T-helper 2 cell treated with Interferon-gamma antibody and Interleukin-4, amounts not matched to agents 100 ng/mL and 5 ng/mL, for 36 hours (primary cell): ENCODE results near the gene PAX8. TPM values are rescaled to one million over a fixed set of nuclear protein-coding genes. Genes with fewer than 3 reads are reported as not detected.

ENCODE experiments used
- intact Hi-C: fragments of 100-400 bp; cut with micrococcal nuclease; formaldehyde crosslinking; loops from one replicate; pipeline ENCODE4 v1.15.1; 2023
- total RNA-seq: library from RNA; stranded (reverse); gene quantifications from 2 replicates; pipeline ENCODE4 v1.2.3, GENCODE V29; 2022

Gene PAX8
- total RNA-seq, 1 donor from 2014 or later = 0.45 TPM

DNA sequence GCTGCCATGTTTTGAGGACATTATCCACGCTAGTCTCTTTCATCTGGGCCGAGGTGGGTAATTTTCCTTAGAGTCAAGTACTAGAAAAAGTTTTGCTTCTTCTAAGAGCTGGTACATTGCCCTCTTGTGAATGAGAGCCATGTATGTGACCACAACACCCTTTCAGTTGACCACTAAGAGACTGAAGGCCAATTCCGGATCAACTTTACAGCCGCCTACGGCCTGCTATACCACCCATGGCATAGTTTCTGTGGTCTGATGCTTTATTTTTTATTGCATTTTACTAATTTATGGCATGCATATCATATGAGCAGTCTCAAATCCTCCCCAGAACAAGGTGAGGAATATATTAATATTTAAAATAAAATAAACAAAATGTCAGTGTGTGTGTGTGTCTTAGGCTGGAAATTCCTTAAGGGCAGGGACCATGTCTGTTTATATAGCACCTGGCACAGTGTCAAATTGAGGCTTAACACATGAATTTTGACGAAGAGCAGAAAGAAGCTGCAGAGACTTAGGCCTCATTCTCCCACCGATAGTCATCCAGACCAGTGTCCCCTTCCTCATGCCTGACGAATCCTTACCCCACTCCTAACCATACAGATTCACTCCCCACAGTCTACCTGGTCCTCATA, 69.6 kb downstream of the PAX8 start:
- intact Hi-C loops = no loop called here

DNA sequence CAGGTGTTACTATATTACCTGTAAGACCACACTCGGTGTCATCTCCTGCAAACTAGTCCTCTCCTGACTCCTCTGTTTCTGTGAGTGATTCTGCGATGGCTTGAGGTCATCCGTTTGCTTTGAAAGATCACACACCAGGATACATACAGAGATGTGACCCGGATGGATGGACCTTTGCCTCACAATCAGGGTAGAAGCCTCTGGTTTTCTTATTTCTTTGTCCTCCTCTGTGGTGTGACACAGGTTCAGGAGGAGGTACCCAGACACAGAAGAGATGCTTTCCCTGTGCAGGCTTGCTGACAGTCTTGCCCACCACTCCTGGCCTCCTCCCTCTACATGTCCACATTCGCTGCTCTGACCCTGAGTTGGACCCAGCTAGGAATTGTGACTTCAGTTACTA, 70.3 kb downstream of the PAX8 start:
- intact Hi-C loops = no loop called here

DNA sequence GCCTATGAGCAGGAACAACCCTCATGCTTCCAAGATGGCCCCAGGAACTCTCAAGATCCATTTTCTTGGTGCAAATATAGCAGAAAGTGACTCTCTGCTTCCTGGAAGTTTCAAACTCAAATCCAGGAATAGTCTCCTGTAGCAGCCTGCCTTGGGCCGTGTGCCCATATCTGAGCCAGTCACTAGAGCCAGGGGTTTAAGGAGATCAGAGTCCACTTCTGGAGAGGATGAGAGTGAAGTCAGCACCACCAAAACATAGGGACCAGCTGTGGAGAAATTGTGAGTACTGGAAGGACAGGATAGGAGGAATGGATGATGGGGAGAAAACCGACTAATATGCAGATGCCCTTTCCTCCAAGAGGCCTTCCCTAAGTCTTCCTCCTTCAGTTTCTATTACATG, 71.7 kb downstream of the PAX8 start:
- intact Hi-C loops = no loop called here

DNA sequence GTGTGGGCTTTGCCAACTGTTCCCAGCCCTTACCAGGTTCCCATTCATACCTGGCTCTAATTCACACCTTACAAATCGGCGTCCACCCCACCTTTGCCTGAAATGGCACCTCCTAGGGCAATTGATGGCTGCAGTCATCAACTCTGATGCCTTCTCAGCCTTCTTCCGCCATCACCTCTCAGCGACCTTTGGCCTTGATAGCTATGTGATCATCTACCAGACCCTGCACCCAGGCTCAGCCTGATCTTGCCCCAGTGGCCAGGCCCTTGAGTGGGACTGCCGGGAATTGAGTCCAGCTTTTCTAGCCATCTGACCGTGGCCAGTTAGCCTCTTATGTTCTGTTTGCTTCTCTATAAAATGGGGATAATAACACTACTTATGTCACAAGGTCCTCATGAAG, 72.5 kb downstream of the PAX8 start:
- intact Hi-C loops = no loop called here

DNA sequence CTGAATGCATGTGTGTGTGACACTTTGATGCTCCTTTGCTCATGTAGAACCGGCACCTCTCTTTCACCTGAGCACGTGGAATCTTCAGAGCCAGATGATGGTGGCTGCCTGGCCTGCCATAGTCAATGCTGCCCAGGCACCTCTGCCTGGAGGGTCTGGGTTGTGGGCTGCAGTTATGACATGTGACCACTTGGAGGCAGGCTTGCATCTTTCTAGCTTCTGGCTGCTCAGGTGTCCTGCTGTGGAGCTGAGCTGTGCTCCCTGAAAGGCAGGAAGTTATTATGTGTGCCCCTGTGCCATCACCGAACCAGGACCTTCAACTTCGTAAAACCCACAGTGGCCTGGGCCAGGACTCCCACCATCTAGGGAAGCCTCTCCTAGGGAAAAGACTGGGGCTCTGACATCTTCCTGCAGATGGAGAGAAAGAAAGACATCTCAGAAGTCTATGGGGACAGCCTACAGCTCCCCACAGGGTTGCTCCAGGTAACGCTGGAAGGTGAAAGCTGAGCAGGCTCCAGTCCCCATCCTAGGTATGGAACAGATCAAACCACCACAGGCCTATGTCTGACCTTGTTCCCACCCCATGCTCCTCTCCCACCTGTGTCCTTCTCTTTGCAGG, 74.7 kb downstream of the PAX8 start:
- intact Hi-C loops = loop anchor here (1.0 to 5.0 kb wide), 2 partner anchors 166 to 188 kb away; no protein-coding TSS in a partner anchor

DNA sequence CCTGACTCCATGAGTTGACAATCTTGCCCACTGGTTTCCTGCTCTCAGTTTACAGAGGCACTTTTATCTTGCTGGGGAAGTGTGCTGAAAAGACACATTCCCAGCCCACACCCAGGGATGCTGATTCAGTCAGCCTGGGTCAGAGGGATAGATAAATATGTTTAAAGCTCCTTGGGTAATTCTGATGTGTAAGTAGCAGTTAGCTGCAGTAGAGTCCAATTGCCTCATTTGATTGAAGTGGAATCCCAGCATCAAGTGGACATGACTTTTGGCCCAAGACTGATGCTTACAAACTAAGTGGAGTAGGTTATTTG, 75.5 kb downstream of the PAX8 start:
- intact Hi-C loops = loop anchor here (5.0 kb wide), 1 partner anchor 189 kb away; no protein-coding TSS in a partner anchor

DNA sequence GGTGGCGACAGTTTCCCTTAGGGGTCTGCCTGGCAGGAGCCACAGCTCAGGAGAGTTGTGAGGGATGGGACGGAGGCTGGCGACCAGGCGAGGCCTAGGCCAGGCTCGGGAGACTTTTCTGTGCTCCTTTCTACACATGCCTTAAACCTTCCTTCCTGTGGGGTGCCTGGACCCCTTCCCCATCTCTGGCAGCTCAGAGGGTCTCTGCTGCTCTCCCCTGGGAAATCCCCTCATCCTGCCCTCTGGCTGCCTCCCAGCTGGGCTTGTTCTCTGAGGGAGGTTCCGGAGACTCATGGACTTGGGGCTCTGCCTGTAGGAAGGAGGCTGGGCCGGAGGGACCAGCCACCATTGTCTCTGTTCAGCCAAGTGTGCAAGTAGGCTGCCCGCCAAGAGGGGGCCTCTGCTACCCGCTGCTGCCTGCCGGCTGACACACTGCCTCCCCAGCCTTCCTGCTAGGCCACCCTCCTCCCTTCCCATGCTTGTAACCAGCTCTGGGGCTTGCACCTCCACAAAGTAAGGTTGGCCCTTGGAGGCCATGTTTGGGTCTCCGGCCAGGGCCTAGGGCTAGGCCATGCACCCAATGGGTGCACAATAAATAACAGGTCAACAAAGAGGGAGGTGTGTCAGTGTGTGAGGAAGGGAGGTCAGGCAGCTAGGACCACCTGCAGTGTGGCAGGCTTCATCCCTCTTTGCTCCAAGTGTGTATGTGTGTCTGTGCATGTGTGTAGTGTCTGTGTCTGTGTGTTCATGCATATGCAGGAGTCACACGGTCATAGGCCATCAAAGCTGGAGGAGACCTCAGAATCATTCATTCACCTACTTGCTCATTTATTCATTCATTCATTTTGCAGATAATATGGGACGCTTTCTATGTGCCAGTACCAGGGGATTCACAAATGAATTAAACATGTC, 76.2 kb downstream of the PAX8 start:
- intact Hi-C loops = loop anchor here (5.0 kb wide), 1 partner anchor 190 kb away; no protein-coding TSS in a partner anchor

DNA sequence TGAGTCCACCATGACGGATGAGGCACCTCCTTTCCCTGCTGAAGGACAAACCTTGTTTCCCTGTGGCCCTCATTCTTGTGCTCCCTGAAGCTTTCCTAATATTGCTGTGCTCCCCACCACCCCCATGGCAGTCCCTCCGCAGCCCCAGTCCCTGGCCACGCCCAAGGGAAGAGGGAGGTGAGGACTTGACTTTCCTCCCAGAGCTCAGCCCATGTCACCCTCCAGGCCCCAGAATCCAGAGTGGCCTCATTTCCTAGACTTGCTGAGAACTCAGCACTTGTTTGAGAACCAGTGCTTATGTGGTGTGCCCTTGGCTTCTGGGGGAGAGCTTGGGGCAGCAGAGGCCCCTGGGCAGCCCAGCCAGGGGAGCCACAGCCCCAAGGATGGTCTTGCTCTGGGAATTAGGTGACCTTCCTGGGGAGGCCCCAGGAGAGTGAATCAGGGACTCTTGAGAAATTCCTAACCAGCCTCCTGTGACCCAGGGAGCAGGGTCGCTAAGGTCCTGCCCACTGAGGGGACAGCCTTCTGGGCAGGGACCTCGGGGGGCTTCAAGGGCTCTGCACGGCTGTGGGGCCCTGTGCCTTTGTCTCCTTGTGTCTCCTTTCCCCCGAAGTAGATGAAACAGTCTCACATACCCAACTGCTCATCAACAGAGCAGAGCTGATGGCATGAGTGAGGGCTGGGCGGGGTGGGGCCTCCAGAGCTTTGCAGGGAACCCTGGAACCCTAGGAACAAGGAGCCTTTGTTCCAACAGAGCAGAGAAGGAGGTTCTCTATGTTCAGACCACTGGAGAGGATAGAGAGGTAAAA, 77.0 kb downstream of the PAX8 start:
- intact Hi-C loops = loop anchor here (5.0 kb wide), 1 partner anchor 191 kb away; no protein-coding TSS in a partner anchor

DNA sequence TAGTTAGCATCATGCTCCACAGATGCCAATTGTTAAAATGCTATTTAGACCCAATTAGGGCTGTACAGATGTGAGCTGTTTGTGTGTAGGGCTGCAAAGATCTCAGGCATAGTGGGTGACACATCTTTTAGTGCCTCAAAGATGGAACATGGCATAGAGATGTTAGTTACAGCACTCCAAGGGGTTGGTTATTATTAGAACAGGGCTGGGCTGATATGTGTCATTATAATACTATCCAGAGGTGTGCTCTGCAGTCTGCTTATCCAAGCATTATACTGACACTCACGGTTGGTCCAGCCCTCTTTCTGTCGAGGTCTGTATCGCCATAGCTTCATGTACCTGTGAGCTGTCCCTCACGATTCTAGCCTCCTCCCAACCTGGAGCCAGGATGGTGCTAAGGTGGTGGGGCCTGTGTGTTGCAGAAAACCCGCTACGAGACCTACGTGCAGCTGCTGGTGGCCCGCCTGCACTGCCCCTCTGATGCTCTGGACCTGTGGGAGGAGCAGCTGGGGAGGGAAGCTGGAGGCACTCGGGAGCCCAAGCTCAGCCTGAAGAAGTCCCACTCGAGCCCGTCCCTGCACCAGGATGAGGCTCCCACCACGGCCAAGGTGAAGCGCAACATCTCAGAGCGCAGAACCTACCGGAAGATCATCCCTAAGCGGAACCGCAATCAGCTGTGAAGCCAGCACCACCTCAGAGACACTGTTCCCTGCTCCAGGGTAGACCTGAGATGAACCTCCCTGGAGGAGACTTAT, 77.8 kb downstream of the PAX8 start:
- intact Hi-C loops = loop anchor here (5.0 kb wide), 1 partner anchor 191 kb away; no protein-coding TSS in a partner anchor

DNA sequence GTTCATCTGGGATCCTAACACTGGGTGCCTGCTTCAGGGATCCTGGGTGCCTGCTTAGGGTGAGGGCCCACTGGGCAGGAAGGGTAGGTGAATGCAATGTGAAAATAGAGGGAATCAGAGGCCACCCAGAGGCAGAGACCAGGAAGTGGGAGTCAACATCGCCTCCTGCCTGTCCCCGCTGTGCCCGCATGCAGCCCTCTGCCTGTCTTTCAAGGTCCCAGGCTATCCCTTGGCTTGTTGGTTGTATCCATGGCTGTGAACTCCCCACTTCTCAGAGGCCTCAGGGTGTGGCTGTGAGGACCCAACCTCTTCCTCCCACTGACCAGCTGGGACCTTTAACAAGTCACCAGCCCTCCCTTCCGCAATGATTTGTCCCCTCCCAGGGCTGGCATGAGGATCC, 78.5 kb downstream of the PAX8 start:
- intact Hi-C loops = loop anchor here (5.0 kb wide), 1 partner anchor 192 kb away; no protein-coding TSS in a partner anchor

DNA sequence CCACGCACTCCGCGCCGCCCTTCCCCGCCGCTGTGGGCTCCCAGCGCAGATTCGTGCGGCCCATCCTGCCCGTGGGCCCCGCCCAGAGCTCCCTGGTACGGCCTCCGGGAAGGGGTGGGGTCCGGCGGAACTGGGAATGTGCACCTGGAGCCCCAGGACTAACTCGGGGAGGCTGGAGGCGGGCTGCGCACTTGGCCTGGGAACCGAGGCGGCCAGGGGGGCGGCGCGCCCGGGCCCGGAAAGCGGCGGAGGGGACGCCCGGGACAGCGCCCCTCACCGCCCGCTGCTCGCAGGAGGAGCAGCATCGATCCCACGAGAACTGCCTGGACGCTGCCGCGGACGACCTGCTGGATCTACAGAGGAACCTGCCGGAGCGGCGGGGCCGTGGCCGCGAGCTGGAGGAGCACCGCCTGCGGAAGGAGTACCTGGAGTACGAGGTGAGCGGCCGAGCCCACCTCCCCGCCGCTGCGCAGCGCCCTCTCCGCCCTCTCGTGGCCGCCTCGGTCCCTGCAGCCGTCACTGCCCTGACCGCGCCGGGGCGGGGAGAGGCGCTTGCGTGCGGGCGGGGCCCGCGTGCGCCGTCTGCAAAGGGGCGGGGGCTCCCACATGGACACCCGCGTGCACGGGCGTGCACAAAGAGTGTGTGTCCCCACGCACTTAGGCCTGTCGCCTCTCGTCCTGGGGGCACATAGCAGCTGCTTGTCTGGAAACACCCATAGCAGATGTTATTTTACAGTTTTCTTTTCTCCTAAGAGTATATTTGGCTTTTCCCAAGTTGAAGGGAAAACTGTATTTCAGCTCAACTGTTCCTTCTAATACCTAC, 79.7 kb downstream of the PAX8 start:
- intact Hi-C loops = loop anchor here (1.0 to 2.0 kb wide), 4 partner anchors 36 to 119 kb away; no protein-coding TSS in a partner anchor

DNA sequence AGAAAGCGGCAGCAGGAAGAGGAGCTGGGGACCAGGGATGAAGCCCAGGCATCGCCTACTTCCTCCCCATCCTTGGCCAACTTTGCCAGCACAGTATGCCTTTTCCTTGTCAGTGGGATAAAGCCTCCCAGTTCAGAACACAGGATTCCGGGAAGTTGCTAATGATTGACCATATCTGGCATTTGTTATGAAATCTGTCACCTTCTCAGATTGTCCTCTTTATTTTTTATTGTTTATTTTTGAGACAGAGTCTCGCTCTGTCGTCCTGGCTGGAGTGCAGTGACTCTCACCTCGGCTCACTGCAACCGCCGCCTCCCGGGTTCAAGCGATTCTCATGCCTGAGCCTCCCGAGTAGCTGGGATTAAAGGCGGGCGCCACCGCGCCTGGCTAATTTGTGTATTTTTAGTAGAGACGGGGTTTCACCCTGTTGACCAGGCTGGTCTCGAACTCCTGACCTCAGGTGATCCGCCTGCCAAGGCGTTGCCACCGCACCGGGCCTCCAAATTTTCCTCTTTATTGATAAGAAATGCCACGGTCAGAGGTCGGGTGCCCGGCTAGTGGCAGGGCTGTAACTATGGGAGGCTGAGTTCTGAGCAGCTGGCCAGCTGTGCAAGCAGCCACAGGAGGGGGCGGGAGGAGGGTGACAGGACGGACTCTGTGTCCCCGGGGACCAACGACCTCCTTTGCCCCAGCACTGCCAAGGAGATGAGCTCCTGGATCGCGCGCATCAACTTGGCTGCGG, 80.5 kb downstream of the PAX8 start:
- intact Hi-C loops = loop anchor here (2.0 kb wide), 1 partner anchor 113 kb away; no protein-coding TSS in a partner anchor

DNA sequence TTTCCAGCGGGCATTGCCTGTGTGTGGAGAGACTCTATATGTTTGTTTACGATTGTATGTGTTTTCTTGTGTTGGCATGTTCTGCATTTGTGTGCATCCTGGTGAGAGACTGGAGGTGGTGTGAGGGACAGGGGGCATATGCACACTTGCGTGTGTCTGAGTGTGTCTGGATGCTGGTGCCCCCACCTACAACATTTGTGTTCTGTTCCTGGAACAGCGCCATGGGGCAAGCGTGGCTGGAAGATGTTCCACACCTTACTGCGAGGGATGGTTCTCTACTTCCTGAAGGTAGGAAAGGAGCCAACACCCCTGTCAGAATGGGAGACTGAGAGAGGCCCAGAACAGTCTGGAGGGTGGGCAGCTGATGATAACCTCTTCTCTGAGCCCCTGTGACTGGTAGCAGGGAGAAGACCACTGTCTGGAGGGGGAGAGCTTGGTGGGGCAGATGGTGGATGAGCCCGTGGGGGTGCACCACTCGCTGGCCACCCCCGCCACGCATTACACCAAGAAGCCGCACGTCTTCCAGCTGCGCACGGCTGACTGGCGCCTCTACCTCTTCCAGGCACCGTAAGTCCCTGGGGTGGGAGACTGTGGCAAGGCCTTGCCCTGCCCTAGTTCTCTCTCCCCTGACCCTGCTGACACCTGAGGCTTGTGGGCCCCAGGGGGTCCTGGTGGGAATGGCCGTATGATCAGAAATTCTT, 81.2 kb downstream of the PAX8 start:
- intact Hi-C loops = loop anchor here (2.0 kb wide), 1 partner anchor 113 kb away; no protein-coding TSS in a partner anchor

DNA sequence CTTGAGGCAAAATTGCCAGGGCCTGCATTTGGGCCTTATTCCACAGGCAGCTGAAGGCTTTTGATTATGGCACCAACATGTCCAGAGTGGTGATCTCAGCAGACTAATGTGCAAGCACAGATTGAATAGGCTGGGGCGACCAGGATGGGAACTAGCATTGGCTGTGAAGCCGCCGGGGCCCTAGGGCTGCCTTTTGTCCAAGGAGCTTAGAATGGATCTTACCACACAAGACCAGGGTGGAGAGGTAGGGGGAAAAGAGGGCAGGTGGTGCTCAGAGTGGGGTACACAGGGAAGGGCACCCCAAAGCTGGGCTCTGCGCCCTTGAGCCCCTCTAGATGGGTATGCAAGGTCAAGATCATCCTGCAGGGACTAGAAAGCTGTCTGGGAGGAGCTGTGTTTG, 81.9 kb downstream of the PAX8 start:
- intact Hi-C loops = no loop called here

DNA sequence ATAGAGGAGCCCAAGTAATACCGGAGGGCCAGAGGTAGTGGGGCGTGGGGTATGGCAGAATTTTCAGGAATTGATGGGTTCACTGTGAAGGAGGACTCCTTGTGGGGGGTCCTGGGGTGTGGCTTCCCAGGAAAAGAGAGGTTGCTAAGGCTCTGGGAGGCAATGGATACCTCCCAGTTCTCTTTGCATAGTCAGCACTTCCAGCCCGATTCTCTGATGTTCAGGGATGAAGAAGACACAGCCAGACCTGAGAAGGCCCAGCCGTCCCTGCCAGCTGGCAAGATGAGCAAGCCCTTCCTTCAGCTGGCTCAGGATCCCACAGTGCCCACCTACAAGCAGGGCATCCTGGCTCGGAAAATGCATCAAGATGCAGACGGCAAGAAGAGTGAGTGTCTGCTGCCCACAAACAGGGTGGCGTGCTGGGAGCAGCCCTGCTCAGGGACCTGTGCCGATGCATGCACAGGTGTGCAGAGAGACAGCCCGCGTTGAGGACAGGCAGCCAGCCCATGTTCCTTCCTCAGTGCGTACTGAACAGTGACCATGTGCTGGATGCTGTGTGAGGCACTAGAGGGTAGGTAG, 82.7 kb downstream of the PAX8 start:
- intact Hi-C loops = no loop called here

DNA sequence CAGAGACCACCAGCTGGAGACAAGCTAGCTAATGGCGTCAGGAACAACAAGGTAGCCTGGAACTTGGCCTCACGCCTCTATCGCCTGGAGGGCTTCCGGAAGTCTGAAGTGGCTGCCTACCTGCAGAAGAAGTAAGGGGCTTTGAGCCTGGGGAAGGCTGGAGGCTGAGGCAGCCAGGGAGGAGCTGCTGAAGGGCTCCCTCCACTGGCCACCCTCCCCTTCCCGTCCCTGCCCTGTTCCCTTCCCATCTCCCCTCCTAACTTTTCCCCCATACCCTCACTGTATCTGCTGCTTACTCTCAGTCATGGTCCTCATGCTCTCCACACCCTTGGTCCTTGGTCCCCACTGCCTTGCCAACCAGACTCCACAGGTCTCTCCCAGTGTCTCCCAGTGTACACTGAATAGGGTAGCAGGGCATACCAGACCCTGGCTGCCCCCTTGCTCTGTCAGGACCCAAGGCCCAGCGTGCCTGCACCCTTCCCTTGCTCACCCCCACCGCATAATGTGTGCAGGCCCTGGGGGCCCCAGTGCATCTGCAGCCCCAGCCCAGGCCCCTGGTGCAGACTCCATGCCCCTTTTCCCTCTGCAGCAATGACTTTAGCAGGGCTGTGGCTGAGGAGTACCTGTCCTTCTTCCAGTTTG, 86.1 kb downstream of the PAX8 start:
- intact Hi-C loops = no loop called here

DNA sequence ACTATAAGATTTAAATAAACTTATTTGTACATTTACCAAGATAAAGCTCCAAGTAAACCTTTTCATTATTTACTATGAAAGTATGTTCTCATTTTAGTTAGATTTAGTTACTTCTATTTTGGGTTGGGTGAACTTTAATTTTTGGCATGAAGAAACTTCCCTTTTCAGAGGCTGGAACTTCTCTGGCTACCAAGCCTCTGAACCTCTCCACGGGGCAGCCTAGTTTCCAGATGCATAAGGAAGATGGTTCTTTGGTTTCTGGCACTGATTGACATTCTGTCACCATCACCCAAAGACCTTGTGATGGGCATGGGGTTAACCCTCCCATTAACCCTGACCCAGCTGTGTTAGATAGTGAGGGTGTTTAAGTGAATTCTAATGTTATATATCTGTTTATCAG, 87.8 kb downstream of the PAX8 start:
- intact Hi-C loops = no loop called here
